ENCODE data around the gene KRT14.
"Not testable (repeated sequence)": the region's sequence is repeated elsewhere in the genome, so short reads cannot be mapped to it uniquely, and the experiment has no call there.

KRT14 gene

GRCh38 chr17:41631898-41632285, 45.2 kb upstream of the KRT14 start:
- H3K9me3 Mint-ChIP-seq, result no peaks in the 10 kb centered on the region
- TF ChIP-seq, protein P1, sequence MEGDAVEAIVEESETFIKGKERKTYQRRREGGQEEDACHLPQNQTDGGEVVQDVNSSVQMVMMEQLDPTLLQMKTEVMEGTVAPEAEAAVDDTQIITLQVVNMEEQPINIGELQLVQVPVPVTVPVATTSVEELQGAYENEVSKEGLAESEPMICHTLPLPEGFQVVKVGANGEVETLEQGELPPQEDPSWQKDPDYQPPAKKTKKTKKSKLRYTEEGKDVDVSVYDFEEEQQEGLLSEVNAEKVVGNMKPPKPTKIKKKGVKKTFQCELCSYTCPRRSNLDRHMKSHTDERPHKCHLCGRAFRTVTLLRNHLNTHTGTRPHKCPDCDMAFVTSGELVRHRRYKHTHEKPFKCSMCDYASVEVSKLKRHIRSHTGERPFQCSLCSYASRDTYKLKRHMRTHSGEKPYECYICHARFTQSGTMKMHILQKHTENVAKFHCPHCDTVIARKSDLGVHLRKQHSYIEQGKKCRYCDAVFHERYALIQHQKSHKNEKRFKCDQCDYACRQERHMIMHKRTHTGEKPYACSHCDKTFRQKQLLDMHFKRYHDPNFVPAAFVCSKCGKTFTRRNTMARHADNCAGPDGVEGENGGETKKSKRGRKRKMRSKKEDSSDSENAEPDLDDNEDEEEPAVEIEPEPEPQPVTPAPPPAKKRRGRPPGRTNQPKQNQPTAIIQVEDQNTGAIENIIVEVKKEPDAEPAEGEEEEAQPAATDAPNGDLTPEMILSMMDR (IDR thresholded peaks at IDR 0.05), result no peak
- H3K36me3 Mint-ChIP-seq (ENCODE audit: low read depth), result no peaks in the 10 kb centered on the region
- H3K4me3 Mint-ChIP-seq, result no peak overlapping the region
- no peak for DNase-seq
- peaks cover 5% of the 10 kb centered on the region for H3K27me3 Mint-ChIP-seq (ENCODE audit: low read depth, poor library complexity)
- H3K4me1 Mint-ChIP-seq, result peaks cover 35% of the 10 kb centered on the region
- H3K27ac Mint-ChIP-seq, result no peak overlapping the region

DNA sequence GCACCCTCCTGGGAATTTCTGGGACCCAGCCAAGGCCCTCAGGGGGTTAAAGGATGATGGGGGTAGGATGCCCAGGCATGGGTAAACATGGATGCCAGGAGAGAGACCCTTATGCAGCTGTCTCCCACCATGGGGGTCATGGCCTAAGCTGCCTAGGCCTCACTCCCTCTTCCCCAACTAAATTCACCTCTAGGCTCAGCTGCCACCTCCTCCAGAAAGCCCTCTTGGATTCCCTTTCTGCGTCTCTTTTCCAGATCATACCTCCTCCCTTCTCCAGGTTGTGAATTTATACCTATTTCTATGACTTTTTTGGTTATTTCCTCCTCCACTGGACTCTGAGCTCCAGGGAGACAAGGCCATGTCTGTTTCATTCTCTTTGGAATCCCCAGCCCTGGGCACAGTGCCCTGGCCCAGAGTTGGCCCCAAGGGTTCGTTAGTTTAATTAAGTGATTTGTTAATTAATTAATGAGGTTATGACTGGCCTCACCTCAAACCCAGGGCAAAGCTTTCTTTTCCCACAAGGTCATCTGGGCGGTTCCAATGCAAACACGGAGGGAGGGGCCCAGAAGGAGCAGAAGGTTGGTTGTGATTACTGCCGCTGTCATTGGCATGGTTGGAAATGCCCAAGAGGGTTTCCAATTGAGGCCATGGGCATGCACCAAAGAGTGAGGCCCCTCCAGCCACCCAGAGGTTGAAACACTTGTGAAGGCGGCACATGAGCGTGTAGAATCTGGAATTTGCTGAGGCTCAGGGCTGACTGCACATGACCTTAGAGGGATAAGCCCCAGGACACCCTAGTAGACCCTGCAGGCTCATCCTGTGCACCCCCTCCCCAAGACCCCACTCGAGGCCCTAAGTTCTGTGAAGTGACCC, 44.6 kb upstream of the KRT14 start:
- Mint-ChIP-seq H3K27me3 (ENCODE audit: low read depth, poor library complexity) (peaks cover 5% of the 10 kb centered on the region), H3K4me1 (peaks cover 36% of the 10 kb centered on the region), H3K36me3 (ENCODE audit: low read depth) (no peaks in the 10 kb centered on the region), H3K9me3 (no peaks in the 10 kb centered on the region), H3K27ac (peak overlapping the region; percentile 34), H3K4me3 (no peak overlapping the region)
- no peak for DNase-seq
- TF ChIP-seq, protein P1 (IDR thresholded peaks at IDR 0.05), result no peak

DNA sequence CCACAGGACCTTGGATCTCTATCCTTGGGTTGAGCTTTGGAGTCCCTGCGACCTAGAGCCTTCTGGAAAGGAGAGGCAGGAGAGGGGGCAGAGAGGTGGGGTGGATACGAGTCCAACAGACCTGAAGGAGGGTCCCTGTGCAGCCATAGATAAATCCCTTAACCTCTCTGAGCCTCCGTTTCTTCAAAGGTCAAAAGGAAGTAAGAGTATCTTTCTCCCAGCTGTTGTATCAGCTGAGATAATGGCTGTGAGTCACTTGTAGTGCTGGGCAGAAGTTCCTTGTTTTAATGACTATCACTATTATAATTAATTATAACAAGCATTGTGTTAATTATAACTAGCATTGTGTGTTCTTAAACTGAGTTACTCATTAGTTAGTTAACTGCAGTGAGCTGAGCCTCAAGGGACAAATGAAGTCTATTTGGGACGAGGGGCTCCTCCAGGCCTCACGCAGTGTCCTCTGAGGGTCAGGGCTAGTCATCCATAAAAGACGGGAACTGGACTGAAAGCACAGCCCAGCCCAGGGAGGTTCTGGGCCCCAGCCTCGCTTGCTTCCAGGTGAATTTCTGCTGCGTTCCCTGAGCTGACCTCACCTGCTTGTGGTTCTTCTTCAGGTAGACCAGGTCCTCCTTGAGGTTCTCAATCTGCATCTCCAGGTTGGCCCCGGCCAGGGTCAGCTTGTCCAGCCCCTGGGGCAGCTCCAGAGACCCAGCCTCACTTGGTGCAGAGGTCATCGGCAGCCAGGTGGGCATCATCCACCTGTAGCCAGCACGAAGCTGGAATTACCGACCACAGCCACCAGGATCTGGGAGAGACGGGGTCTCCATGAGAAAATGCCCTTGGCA, 43.4 kb upstream of the KRT14 start:
- H3K36me3 Mint-ChIP-seq (ENCODE audit: low read depth), result no peaks in the 10 kb centered on the region
- no peak overlapping the region for H3K4me3 Mint-ChIP-seq
- no peak for DNase-seq

DNA sequence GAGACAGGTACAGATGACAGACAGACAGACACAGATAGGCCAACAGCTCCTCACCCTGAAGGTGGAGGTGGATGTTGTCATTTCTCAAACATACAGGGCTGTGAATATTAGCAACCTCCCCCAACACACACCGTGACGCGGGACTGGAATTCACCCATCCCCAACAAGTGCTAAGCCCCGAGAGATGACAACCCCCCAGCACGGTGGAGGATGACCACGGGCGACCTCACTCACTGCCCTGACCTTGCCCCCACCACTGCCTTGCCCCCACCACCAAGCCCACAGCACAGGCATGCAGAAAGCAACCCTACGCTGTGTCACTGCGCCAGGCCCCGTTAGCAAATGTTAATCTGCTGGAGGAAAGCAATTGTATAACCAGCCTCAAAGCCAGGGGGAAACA, 42.6 kb upstream of the KRT14 start:
- TF ChIP-seq, protein P1 (IDR thresholded peaks at IDR 0.05), result no peak
- DNase-seq, result no peak
- Mint-ChIP-seq H3K4me3 (no peak overlapping the region), H3K9me3 (no peaks in the 10 kb centered on the region), H3K27ac (no peak overlapping the region), H3K27me3 (ENCODE audit: low read depth, poor library complexity) (peaks cover 6% of the 10 kb centered on the region), H3K4me1 (peaks cover 24% of the 10 kb centered on the region), H3K36me3 (ENCODE audit: low read depth) (no peaks in the 10 kb centered on the region)

More for the DNA sequence above, 43.4 kb upstream of the KRT14 start:
- TF ChIP-seq, protein P1 (IDR thresholded peaks at IDR 0.05), result no peak
- Mint-ChIP-seq H3K27me3 (ENCODE audit: low read depth, poor library complexity) (peaks cover 5% of the 10 kb centered on the region), H3K4me1 (peaks cover 31% of the 10 kb centered on the region), H3K27ac (no peak overlapping the region), H3K9me3 (no peaks in the 10 kb centered on the region)

GRCh38 chr17:41628621-41629255, 42.0 kb upstream of the KRT14 start:
- not testable (repeated sequence) for H3K27me3 Mint-ChIP-seq (ENCODE audit: low read depth, poor library complexity); DNase-seq; H3K36me3 Mint-ChIP-seq (ENCODE audit: low read depth); H3K4me3 Mint-ChIP-seq; H3K9me3 Mint-ChIP-seq
- Mint-ChIP-seq H3K27ac (peak overlapping the region; percentile 29), H3K4me1 (peaks cover 24% of the 10 kb centered on the region)

DNA sequence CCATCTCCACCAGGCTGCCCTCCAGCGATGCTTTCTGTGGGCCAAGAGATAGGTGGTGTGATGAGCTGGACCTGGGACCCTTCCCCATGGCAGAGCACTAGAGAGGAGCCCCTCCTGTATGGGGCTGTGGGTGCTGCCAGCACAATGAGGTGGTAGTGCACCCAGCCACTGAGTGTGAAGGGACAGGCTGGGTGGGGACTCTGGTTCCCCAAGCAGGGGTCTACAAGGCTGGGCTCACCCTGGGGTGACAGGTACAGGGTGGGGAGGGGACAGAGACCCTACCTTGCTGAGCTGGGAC, 41.3 kb upstream of the KRT14 start:
- not testable (repeated sequence) for H3K27ac Mint-ChIP-seq; H3K27me3 Mint-ChIP-seq (ENCODE audit: low read depth, poor library complexity); H3K4me3 Mint-ChIP-seq; DNase-seq; H3K36me3 Mint-ChIP-seq (ENCODE audit: low read depth); H3K9me3 Mint-ChIP-seq
- H3K4me1 Mint-ChIP-seq, result peaks cover 24% of the 10 kb centered on the region
